ENCODE data around the gene OOEP. TPM values are rescaled to one million over a fixed set of nuclear protein-coding genes. Genes with fewer than 3 reads are reported as not detected.
"Not testable (repeated sequence)": the region's sequence is repeated elsewhere in the genome, so short reads cannot be mapped to it uniquely, and the experiment has no call there.

Gene OOEP
- total RNA-seq, 4 donors from 2014 or later, result not detected

- TF ChIP-seq CTCF (IDR thresholded peaks at IDR 0.05) (no peak), POLR2AphosphoS5 (IDR thresholded peaks at IDR 0.05) (no peak), POLR2A (IDR thresholded peaks at IDR 0.05) (no peak), EP300 (IDR thresholded peaks at IDR 0.05) (no peak)
- WGBS, 2 donors (ENCODE audit: low coverage in 1 of 2), result 91 to 100% methylated on average over 4 to 6 of the region's 10 CpGs
- Histone ChIP-seq H3K27ac (no peak overlapping the region), H3K4me3 (no peak overlapping the region), H3K9me3 (no peaks in the 10 kb centered on the region), H3K4me1 (no peaks in the 10 kb centered on the region), H3K36me3 (no peaks in the 10 kb centered on the region), H3K27me3 (no peaks in the 10 kb centered on the region)
- no peak for ATAC-seq
Observed at GRCh38 chr6:73395875-73396274, 26.2 kb upstream of the OOEP start.

GRCh38 chr6:73394577-73395354, 25.1 kb upstream of the OOEP start, which contains the start of gene DDX43:
Gene DDX43, plus strand, starts transcription at chr6:73394828. Its CDS starts 78 bp downstream, at chr6:73394906.
- TF ChIP-seq EP300 (IDR thresholded peaks at IDR 0.05), result no peak
- TF ChIP-seq CTCF (IDR thresholded peaks at IDR 0.05), result no peak
- TF ChIP-seq POLR2AphosphoS5 (IDR thresholded peaks at IDR 0.05), result no peak
- no peak for TF ChIP-seq POLR2A (IDR thresholded peaks at IDR 0.05)
- Histone ChIP-seq H3K4me3 (peak within 1 kb of the TSS in 1 of 2 donors; percentile 46), H3K36me3 (no peaks in the 10 kb centered on the region), H3K27me3 (no peaks in the 10 kb centered on the region), H3K4me1 (no peaks in the 10 kb centered on the region), H3K27ac (peak within 1 kb of the TSS in 3 of 4 donors; percentile 24 to 79 (median 73)), H3K9me3 (no peaks in the 10 kb centered on the region)
- WGBS, 2 donors (ENCODE audit: low coverage in 1 of 2), result 86 to 96% methylated on average over 10 to 34 of the region's 54 CpGs
- peak; percentile 87 for ATAC-seq

- H3K4me1 ChIP-seq, result peaks cover 0 to 11% (median 0%) of the 10 kb centered on the region in 3 donors
- no peaks in the 10 kb centered on the region for H3K36me3 ChIP-seq
- 96% methylated on average over 3 of the region's 3 CpGs; no CpG with 5 or more reads in 1 of the 2 donors for WGBS, 2 donors (ENCODE audit: low coverage in 1 of 2)
- H3K27me3 ChIP-seq, result no peaks in the 10 kb centered on the region
- no peak overlapping the region for H3K4me3 ChIP-seq
- TF ChIP-seq EP300 (IDR thresholded peaks at IDR 0.05), result no peak
- no peak for TF ChIP-seq CTCF (IDR thresholded peaks at IDR 0.05)
- TF ChIP-seq POLR2A (IDR thresholded peaks at IDR 0.05), result no peak
- TF ChIP-seq POLR2AphosphoS5 (IDR thresholded peaks at IDR 0.05), result no peak
- ATAC-seq, result no peak
- H3K9me3 ChIP-seq, result no peaks in the 10 kb centered on the region
- H3K27ac ChIP-seq, result no peak overlapping the region
Observed at GRCh38 chr6:73393278-73393677, 23.6 kb upstream of the OOEP start.

GRCh38 chr6:73392188-73392587, 22.5 kb upstream of the OOEP start:
- not testable (repeated sequence) for H3K4me3 ChIP-seq, H3K27me3 ChIP-seq, H3K27ac ChIP-seq, ATAC-seq, H3K36me3 ChIP-seq, H3K9me3 ChIP-seq
- peaks cover 0 to 12% (median 0%) of the 10 kb centered on the region in 3 donors for H3K4me1 ChIP-seq
- WGBS, 2 donors (ENCODE audit: low coverage in 1 of 2), result 66 to 88% methylated on average over 1 to 4 of the region's 4 CpGs

- 79 to 84% methylated on average over 2 of the region's 2 CpGs for WGBS, 2 donors (ENCODE audit: low coverage in 1 of 2)
Observed at GRCh38 chr6:73391675-73392074, 22.0 kb upstream of the OOEP start.

More at GRCh38 chr6:73391675-73392074, 22.0 kb upstream of the OOEP start:
- Histone ChIP-seq H3K27ac (no peak overlapping the region), H3K36me3 (no peaks in the 10 kb centered on the region), H3K4me1 (peaks cover 0 to 12% (median 0%) of the 10 kb centered on the region in 3 donors), H3K9me3 (no peaks in the 10 kb centered on the region), H3K4me3 (no peak overlapping the region), H3K27me3 (no peaks in the 10 kb centered on the region)
- ATAC-seq, result no peak
- TF ChIP-seq CTCF (IDR thresholded peaks at IDR 0.05), result no peak
- TF ChIP-seq POLR2A (IDR thresholded peaks at IDR 0.05), result no peak
- TF ChIP-seq EP300 (IDR thresholded peaks at IDR 0.05), result no peak
- TF ChIP-seq POLR2AphosphoS5 (IDR thresholded peaks at IDR 0.05), result no peak
